ENCODE results near the gene CD109. TPM values are rescaled to one million over a fixed set of nuclear protein-coding genes. Genes with fewer than 3 reads are reported as not detected.

CD109 gene
- total and polyA plus RNA-seq, 12 donors, result 0.47 to 6.2 (median 3.3) TPM

DNA sequence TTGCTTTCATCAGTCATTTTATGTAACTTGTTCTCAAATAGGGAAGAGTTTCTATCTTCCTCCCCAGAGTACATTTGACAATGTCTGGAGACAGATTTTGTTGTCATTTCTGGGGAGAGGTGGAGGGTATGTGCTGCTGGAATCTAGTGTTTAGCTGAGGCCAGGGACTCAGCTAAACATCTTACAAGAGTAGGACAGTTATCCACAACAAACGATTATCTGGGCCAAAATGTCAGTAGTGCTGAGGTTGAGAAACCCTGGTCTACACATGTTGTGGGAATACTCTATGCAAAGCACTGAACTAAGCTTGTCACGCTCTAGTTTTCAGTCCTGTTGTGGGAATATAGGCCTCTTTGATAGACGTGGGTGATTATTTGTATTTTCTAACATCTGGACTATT, 171.4 kb downstream of the CD109 start:
- TF ChIP-seq POLR2A (IDR thresholded peaks at IDR 0.05), result no peak
- TF ChIP-seq, protein P1, sequence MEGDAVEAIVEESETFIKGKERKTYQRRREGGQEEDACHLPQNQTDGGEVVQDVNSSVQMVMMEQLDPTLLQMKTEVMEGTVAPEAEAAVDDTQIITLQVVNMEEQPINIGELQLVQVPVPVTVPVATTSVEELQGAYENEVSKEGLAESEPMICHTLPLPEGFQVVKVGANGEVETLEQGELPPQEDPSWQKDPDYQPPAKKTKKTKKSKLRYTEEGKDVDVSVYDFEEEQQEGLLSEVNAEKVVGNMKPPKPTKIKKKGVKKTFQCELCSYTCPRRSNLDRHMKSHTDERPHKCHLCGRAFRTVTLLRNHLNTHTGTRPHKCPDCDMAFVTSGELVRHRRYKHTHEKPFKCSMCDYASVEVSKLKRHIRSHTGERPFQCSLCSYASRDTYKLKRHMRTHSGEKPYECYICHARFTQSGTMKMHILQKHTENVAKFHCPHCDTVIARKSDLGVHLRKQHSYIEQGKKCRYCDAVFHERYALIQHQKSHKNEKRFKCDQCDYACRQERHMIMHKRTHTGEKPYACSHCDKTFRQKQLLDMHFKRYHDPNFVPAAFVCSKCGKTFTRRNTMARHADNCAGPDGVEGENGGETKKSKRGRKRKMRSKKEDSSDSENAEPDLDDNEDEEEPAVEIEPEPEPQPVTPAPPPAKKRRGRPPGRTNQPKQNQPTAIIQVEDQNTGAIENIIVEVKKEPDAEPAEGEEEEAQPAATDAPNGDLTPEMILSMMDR (IDR thresholded peaks at IDR 0.05), result no peak
- H3K9me3 ChIP-seq (replicated peaks in 1 of 3), result no peaks in the 10 kb centered on the region
- no peaks in the 10 kb centered on the region for H3K36me3 ChIP-seq (replicated peaks in 1 of 2)
- 47 to 68% (median 63%) methylated on average over 3 of the region's 3 CpGs for whole genome bisulfite sequencing, 4 donors
- H3K4me1 ChIP-seq (replicated peaks in 1 of 2), result no peaks in the 10 kb centered on the region
- H3K27ac ChIP-seq, result no peak overlapping the region
- intact Hi-C loops (cut with DNase I), result no loop called here
- no peaks in the 10 kb centered on the region for H3K27me3 ChIP-seq
- H3K4me3 ChIP-seq, result no peak overlapping the region
- DNase-seq, result no peak

DNA sequence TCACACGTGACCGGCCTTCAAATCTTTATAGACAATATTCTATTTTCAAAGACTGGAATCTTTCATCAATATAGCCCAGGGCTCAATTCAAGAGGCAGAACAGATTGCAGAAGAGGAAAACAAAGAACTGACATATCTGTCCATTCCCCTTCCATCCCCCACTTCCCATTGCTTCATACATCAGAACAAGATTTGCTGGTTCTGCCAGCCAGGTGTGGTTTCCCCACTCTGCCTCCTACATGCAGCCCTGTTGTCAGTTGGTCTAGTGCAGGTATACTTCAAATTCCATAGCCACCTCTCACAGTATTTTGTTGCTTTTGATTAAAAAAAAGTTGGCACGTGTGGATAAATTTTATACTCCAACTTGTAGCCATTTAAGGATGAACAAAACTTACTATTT, 174.9 kb downstream of the CD109 start:
- no peaks in the 10 kb centered on the region for H3K9me3 ChIP-seq (replicated peaks in 1 of 3)
- H3K27me3 ChIP-seq, result no peaks in the 10 kb centered on the region
- DNase-seq, result no peak
- H3K27ac ChIP-seq, result no peak overlapping the region
- intact Hi-C loops (cut with DNase I), result no loop called here
- TF ChIP-seq, protein P1 (IDR thresholded peaks at IDR 0.05), result no peak
- no peak for TF ChIP-seq POLR2A (IDR thresholded peaks at IDR 0.05)
- no peak overlapping the region for H3K4me3 ChIP-seq
- H3K36me3 ChIP-seq (replicated peaks in 1 of 2), result no peaks in the 10 kb centered on the region
- WGBS, 4 donors, result 81 to 91% (median 85%) methylated on average over 3 of the region's 3 CpGs
- H3K4me1 ChIP-seq (replicated peaks in 1 of 2), result no peaks in the 10 kb centered on the region

DNA sequence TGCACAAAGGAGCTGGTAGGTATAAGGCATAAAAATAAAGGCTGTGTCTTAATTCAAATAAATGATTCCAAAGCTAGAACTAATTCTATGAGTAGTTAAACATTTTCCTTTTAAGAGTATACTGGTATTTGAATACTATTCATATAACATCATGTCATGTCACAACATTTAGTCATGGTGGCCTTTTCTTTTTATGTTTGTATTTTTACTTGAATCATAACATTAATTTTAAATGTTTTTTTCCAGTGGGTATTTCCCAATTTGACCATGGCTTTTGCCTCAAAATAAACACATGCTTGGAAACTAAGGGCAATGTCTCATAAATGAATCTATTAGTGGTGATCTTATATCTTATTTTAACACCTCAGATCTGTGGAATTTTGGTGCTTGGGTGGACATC, 177.1 kb downstream of the CD109 start:
- Histone ChIP-seq H3K27ac (no peak overlapping the region), H3K4me3 (no peak overlapping the region), H3K27me3 (no peaks in the 10 kb centered on the region), H3K36me3 (replicated peaks in 1 of 2) (no peaks in the 10 kb centered on the region), H3K4me1 (replicated peaks in 1 of 2) (no peaks in the 10 kb centered on the region), H3K9me3 (replicated peaks in 1 of 3) (no peaks in the 10 kb centered on the region)
- TF ChIP-seq POLR2A (IDR thresholded peaks at IDR 0.05), result no peak
- TF ChIP-seq, protein P1 (IDR thresholded peaks at IDR 0.05), result no peak
- DNase-seq, result no peak
- intact Hi-C loops (cut with DNase I), result no loop called here

Other genes starting within 250 kb of the CD109 start
- 1 to 10 TPM; 1.2 to 7.8 (median 3.0) TPM for gene CGAS, start 243.9 kb upstream of the CD109 start, total RNA-seq
- 1 to 10 TPM; 1.0 to 1.2 (median 1.2) TPM for gene CGAS, start 243.9 kb upstream of the CD109 start, polyA plus RNA-seq
- 10 to 100 TPM; 16.9 to 29.9 (median 23.6) TPM for gene MTO1, start 234.5 kb upstream of the CD109 start, total RNA-seq
- 10 to 100 TPM; 14.0 to 26.0 (median 20.3) TPM for gene MTO1, start 234.5 kb upstream of the CD109 start, polyA plus RNA-seq
- over 10,000 TPM in 4 of 9 donors, 1,000 to 10,000 TPM in 5; 7,361 to 13,514 (median 9,188) TPM for gene EEF1A1, start 175.2 kb upstream of the CD109 start, total RNA-seq
- gene EEF1A1, start 175.2 kb upstream of the CD109 start, polyA plus RNA-seq, result over 10,000 TPM in 1 of 3 donors, 1,000 to 10,000 TPM in 2; 7,921 to 10,048 (median 9,514) TPM
- gene SLC17A5, start 42.2 kb upstream of the CD109 start, total RNA-seq, result 10 to 100 TPM in 8 of 9 donors, 1 to 10 TPM in 1; 9.8 to 20.3 (median 14.1) TPM
- 10 to 100 TPM in 1 of 3 donors, 1 to 10 TPM in 2; 1.5 to 12.3 (median 3.0) TPM for gene SLC17A5, start 42.2 kb upstream of the CD109 start, polyA plus RNA-seq

Measured in adrenal gland (tissue), 12 donors.